ENCODE results near the gene KLK12. TPM values are rescaled to one million over a fixed set of nuclear protein-coding genes. Genes with fewer than 3 reads are reported as not detected.
A peak's percentile ranks its signal among the peaks of the same experiment; 100 is the strongest.

The KLK12 gene
- total RNA-seq, 4 donors from 2014 or later: not detected

- DNase-seq (ENCODE audit: extremely low spot score): no peak
- no peaks in the 10 kb centered on the region for H3K9me3 ChIP-seq
- H3K4me3 ChIP-seq: peak overlapping the region; percentile 3 to 29 (median 17)
- peaks cover 0 to 61% (median 11%) of the 10 kb centered on the region in 4 donors for H3K27me3 ChIP-seq
- 10% methylated on average over 23 of the region's 25 CpGs for WGBS
- peaks cover 4 to 11% (median 8%) of the 10 kb centered on the region in 4 donors for H3K4me1 ChIP-seq
- no peaks in the 10 kb centered on the region for H3K36me3 ChIP-seq
- TF ChIP-seq POLR2A (IDR thresholded peaks at IDR 0.05; ENCODE audit: low read depth) (no peak), POLR2AphosphoS5 (IDR thresholded peaks at IDR 0.05) (no peak), CTCF (IDR thresholded peaks at IDR 0.05) (no peak), EP300 (IDR thresholded peaks at IDR 0.05) (no peak)
- intact Hi-C loops (cut with DNase I): no loop called here
- no peak overlapping the region for H3K27ac ChIP-seq (replicated peaks in 1 of 4)
Measured at GRCh38 chr19:51065221-51065960, 30.6 kb upstream of the KLK12 start.

- intact Hi-C loops (cut with DNase I): no loop called here
- Histone ChIP-seq H3K4me1 (peaks cover 4 to 11% (median 8%) of the 10 kb centered on the region in 4 donors), H3K27me3 (peaks cover 0 to 68% (median 11%) of the 10 kb centered on the region in 4 donors), H3K27ac (replicated peaks in 1 of 4) (no peak within 1 kb of the TSS), H3K9me3 (no peaks in the 10 kb centered on the region), H3K4me3 (peak within 1 kb of the TSS; percentile 3 to 29 (median 17)), H3K36me3 (no peaks in the 10 kb centered on the region)
- no peak for TF ChIP-seq POLR2AphosphoS5 (IDR thresholded peaks at IDR 0.05)
- TF ChIP-seq POLR2A (IDR thresholded peaks at IDR 0.05; ENCODE audit: low read depth): no peak
- WGBS: 20% methylated on average over 22 of the region's 38 CpGs
- no peak for DNase-seq (ENCODE audit: extremely low spot score)
Measured at GRCh38 chr19:51064534-51065220, 29.9 kb upstream of the KLK12 start, which contains the start of gene KLK13. KLK13 (minus strand) TSS chr19:51065092; CDS start chr19:51065067, 25 bp downstream.

GRCh38 chr19:51063664-51064063 lies 28.9 kb upstream of the KLK12 start:
- WGBS: 91% methylated on average over 6 of the region's 7 CpGs
- intact Hi-C loops (cut with DNase I): no loop called here
- peaks cover 0 to 69% (median 11%) of the 10 kb centered on the region in 4 donors for H3K27me3 ChIP-seq
- H3K4me1 ChIP-seq: peaks cover 4 to 11% (median 8%) of the 10 kb centered on the region in 4 donors
- DNase-seq (ENCODE audit: extremely low spot score): no peak
- H3K36me3 ChIP-seq: no peaks in the 10 kb centered on the region
- no peak overlapping the region for H3K27ac ChIP-seq (replicated peaks in 1 of 4)
- TF ChIP-seq EP300 (IDR thresholded peaks at IDR 0.05) (no peak), POLR2A (IDR thresholded peaks at IDR 0.05; ENCODE audit: low read depth) (no peak), CTCF (IDR thresholded peaks at IDR 0.05) (no peak), POLR2AphosphoS5 (IDR thresholded peaks at IDR 0.05) (no peak)
- H3K9me3 ChIP-seq: no peaks in the 10 kb centered on the region
- H3K4me3 ChIP-seq: no peak overlapping the region

GRCh38 chr19:51060973-51061372 lies 26.2 kb upstream of the KLK12 start:
- Histone ChIP-seq H3K4me3 (no peak overlapping the region), H3K27me3 (peaks cover 0 to 53% (median 11%) of the 10 kb centered on the region in 4 donors), H3K4me1 (peaks cover 4 to 11% (median 8%) of the 10 kb centered on the region in 4 donors), H3K27ac (replicated peaks in 1 of 4) (no peak overlapping the region), H3K36me3 (no peaks in the 10 kb centered on the region), H3K9me3 (no peaks in the 10 kb centered on the region)
- DNase-seq (ENCODE audit: extremely low spot score): no peak
- intact Hi-C loops (cut with DNase I): no loop called here
- TF ChIP-seq CTCF (IDR thresholded peaks at IDR 0.05) (no peak), POLR2A (IDR thresholded peaks at IDR 0.05; ENCODE audit: low read depth) (no peak), POLR2AphosphoS5 (IDR thresholded peaks at IDR 0.05) (no peak)
- 0% methylated on average over 1 of the region's 1 CpG for WGBS

- Histone ChIP-seq H3K4me3 (no peak overlapping the region), H3K27me3 (peaks cover 0 to 47% (median 7%) of the 10 kb centered on the region in 4 donors), H3K27ac (replicated peaks in 1 of 4) (no peak overlapping the region), H3K9me3 (no peaks in the 10 kb centered on the region), H3K4me1 (peaks cover 4 to 9% (median 8%) of the 10 kb centered on the region in 4 donors), H3K36me3 (no peaks in the 10 kb centered on the region)
- TF ChIP-seq POLR2A (IDR thresholded peaks at IDR 0.05; ENCODE audit: low read depth) (no peak), EP300 (IDR thresholded peaks at IDR 0.05) (no peak), POLR2AphosphoS5 (IDR thresholded peaks at IDR 0.05) (no peak), CTCF (IDR thresholded peaks at IDR 0.05) (no peak)
- 60% methylated on average over 4 of the region's 4 CpGs for WGBS
- no peak for DNase-seq (ENCODE audit: extremely low spot score)
- intact Hi-C loops (cut with DNase I): no loop called here
Measured at GRCh38 chr19:51060336-51060735, 25.5 kb upstream of the KLK12 start.

Measured in esophagus muscularis mucosa (tissue), 4 donors.